HepG2 (cell line): Measurements from ENCODE around the gene STAT6. TPM values are rescaled to one million over a fixed set of nuclear protein-coding genes. Genes with fewer than 3 reads are reported as not detected.

Experiments
- ATF1 ChIP-seq: IDR thresholded peaks from 2 replicates; pipeline ENCODE4 v1.6.1; 2016; ENCODE audit warnings: mild to moderate bottlenecking, control low read depth
- CEBPB ChIP-seq: IDR thresholded peaks from 2 replicates; pipeline ENCODE4 v1.6.1; 2011; ENCODE audit warnings: low read depth, low read length, improper control_type of control experiment, borderline replicate concordance
- FOXA1 ChIP-seq, 2 experiments: fragments of 450-650 bp in 1 of 2; sonication (generic) in 1 of 2; formaldehyde crosslinking in 1 of 2; IDR thresholded peaks; 2 replicates each; pipeline versions ENCODE4 v1.4.0 to v1.6.1; 2016 to 2020; ENCODE audit warnings: missing genetic modification reagents in 1 of 2
- FOXA3 ChIP-seq: IDR thresholded peaks from 2 replicates; pipeline ENCODE4 v1.6.1; 2016; ENCODE audit warnings: missing genetic modification reagents, missing compliant biosample characterization
- KAT8 ChIP-seq: IDR thresholded peaks from 2 replicates; pipeline ENCODE4 v1.6.1; 2016; ENCODE audit warnings: missing genetic modification reagents, missing compliant biosample characterization
- KDM5B ChIP-seq: sonication (generic); formaldehyde crosslinking; IDR thresholded peaks from 2 replicates; pipeline ENCODE4 v1.4.0; 2020; ENCODE audit warnings: missing genetic modification reagents, mild to moderate bottlenecking, borderline replicate concordance
- MED1 ChIP-seq: sonication (generic); formaldehyde crosslinking; IDR thresholded peaks from 2 replicates; pipeline ENCODE4 v1.4.0; 2020; ENCODE audit warnings: missing genetic modification reagents
- NR2F2 ChIP-seq: IDR thresholded peaks from 2 replicates; pipeline ENCODE4 v1.6.1; 2012; ENCODE audit warnings: low read depth, inconsistent platforms, borderline replicate concordance
- RXRB ChIP-seq: IDR thresholded peaks from 2 replicates; pipeline ENCODE4 v1.6.1; 2016; ENCODE audit warnings: borderline replicate concordance, missing genetic modification reagents, missing compliant biosample characterization
- TCF7 ChIP-seq: sonication (generic); IDR thresholded peaks from 2 replicates; pipeline ENCODE4 v1.6.1; 2016; ENCODE audit warnings: antibody characterized with exemption, low read depth
- ZNF33B ChIP-seq: sonication (generic); formaldehyde crosslinking; IDR thresholded peaks from 2 replicates; pipeline ENCODE4 v1.5.1; 2020; ENCODE audit warnings: mild to moderate bottlenecking, missing genetic modification reagents
- ZNF432 ChIP-seq: sonication (generic); formaldehyde crosslinking; IDR thresholded peaks from 2 replicates; pipeline ENCODE4 v1.5.0; 2020; ENCODE audit warnings: missing genetic modification reagents, mild to moderate bottlenecking, borderline replicate concordance
- ZNF615 ChIP-seq: sonication (generic); formaldehyde crosslinking; IDR thresholded peaks from 2 replicates; pipeline ENCODE4 v1.5.0; 2020; ENCODE audit warnings: mild to moderate bottlenecking, missing genetic modification reagents, borderline replicate concordance
- ZNF747 ChIP-seq: sonication (generic); formaldehyde crosslinking; IDR thresholded peaks from 2 replicates; pipeline ENCODE4 v1.8.1; 2023; ENCODE audit warnings: missing genetic modification reagents, mild to moderate bottlenecking, borderline replicate concordance
- polyA plus RNA-seq, 8 experiments: library from polyadenylated mRNA; depleted of rRNA in 3 of 8; stranded (reverse) in 7 of 8; unstranded in 1 of 8; fragments of >200 nt; fragmentation: Illumina TruSeq in 4 of 8; extraction: Trizol in 4 of 8; gene quantifications; 2 replicates each; pipeline versions ENCODE4 v1.2.1 to v1.2.3, GENCODE V29; 2011 to 2016; ENCODE audit warnings: low read depth in 4 of 8, missing spikeins in 1 of 8, mixed read lengths in 1 of 8; ENCODE audit not compliant: insufficient read depth in 1 of 8
- total RNA-seq, 5 experiments: library from RNA; depleted of rRNA; stranded (reverse); fragments of >200 nt; fragmentation: Illumina TruSeq; extraction: Trizol; gene quantifications; 2 replicates each; pipeline ENCODE4 v1.2.3, GENCODE V29; 2016; ENCODE audit warnings: low read depth in 1 of 5
- TF ChIP-seq, protein P1 (sequence below): sonication (generic); formaldehyde crosslinking; conservative IDR thresholded peaks from 2 replicates; pipeline ENCODE4 v1.4.0; 2020; ENCODE audit warnings: missing genetic modification reagents
- TF ChIP-seq, protein P2 (sequence below): sonication (generic); formaldehyde crosslinking; IDR thresholded peaks from 2 replicates; pipeline ENCODE4 v1.5.1; 2020; ENCODE audit warnings: mild to moderate bottlenecking, moderate library complexity, missing genetic modification reagents
- TF ChIP-seq, protein P3 (sequence below): sonication (generic); formaldehyde crosslinking; IDR thresholded peaks from 2 replicates; pipeline ENCODE4 v1.8.0; 2022; ENCODE audit warnings: missing genetic modification reagents, mild to moderate bottlenecking, moderate library complexity, borderline replicate concordance
- TF ChIP-seq, protein P4 (sequence below): IDR thresholded peaks from 2 replicates; pipeline ENCODE4 v1.6.1; 2016; ENCODE audit warnings: missing compliant biosample characterization, missing genetic modification reagents, borderline replicate concordance

Gene STAT6
- total and polyA plus RNA-seq, 2 of the 13 experiments (the other 11 are each of a cell fraction or from before 2014, with no cell fraction given): 28.0 to 62.2 TPM

DNA sequence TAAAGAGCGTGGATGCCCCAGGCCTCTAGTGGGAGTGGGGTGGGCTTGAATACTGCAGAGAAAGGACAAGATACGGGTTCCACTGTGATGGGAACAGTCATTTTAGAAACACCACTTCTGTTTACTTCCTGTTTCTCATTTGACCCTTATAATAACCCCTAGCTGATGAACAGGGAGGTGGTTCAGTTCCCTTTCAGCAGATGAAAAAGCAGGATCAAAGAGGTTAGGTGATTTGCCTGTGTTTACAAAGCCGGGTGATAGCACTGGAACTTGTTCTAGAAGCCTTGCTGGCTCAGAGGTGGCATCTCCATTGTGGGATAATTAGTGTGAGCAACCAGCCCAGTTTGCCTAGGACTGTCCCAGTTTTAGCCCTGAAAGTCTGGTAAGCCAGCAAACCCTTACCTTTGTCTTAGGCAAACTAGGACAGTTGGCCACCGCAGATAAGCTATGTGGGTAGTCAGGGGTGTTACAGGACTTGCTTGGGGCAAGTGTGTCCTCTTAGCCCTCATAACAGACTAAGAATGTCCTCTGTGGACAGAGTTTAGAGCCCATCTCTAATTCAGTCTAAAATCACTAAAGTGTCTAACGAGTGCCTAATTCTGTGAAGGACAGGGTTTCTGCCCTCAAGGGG, 43.8 kb upstream of the STAT6 start (continued):
- TF ChIP-seq KDM5B (CRISPR knock-in tag) (no peak), CEBPB (no peak), KAT8 (CRISPR knock-in tag) (peak; percentile 26; the same call in 1 of the 2 replicates), FOXA1 (IDR thresholded peaks at IDR 0.05) (no peak), FOXA1 (CRISPR knock-in tag; IDR thresholded peaks at IDR 0.05) (peak; percentile 64; the same call in 1 of the 2 replicates), FOXA3 (CRISPR knock-in tag) (peak; percentile 75), NR2F2 (0 out of 2 replicates have a peak, but pooled peaks have one; percentile 61), TCF7 (peak; percentile 87), ZNF432 (no peak), ZNF33B (no peak), ZNF615 (CRISPR knock-in tag) (no peak), ZNF747 (CRISPR knock-in tag) (no peak), MED1 (CRISPR knock-in tag) (peak; percentile 49), RXRB (CRISPR knock-in tag) (peak; percentile 52), ATF1 (CRISPR knock-in tag) (no peak)
- TF ChIP-seq, protein P1, sequence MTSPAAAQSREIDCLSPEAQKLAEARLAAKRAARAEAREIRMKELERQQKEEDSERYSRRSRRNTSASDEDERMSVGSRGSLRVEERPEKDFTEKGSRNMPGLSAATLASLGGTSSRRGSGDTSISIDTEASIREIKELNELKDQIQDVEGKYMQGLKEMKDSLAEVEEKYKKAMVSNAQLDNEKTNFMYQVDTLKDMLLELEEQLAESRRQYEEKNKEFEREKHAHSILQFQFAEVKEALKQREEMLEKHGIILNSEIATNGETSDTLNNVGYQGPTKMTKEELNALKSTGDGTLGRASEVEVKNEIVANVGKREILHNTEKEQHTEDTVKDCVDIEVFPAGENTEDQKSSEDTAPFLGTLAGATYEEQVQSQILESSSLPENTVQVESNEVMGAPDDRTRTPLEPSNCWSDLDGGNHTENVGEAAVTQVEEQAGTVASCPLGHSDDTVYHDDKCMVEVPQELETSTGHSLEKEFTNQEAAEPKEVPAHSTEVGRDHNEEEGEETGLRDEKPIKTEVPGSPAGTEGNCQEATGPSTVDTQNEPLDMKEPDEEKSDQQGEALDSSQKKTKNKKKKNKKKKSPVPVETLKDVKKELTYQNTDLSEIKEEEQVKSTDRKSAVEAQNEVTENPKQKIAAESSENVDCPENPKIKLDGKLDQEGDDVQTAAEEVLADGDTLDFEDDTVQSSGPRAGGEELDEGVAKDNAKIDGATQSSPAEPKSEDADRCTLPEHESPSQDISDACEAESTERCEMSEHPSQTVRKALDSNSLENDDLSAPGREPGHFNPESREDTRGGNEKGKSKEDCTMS: no peak
- TF ChIP-seq, protein P2, sequence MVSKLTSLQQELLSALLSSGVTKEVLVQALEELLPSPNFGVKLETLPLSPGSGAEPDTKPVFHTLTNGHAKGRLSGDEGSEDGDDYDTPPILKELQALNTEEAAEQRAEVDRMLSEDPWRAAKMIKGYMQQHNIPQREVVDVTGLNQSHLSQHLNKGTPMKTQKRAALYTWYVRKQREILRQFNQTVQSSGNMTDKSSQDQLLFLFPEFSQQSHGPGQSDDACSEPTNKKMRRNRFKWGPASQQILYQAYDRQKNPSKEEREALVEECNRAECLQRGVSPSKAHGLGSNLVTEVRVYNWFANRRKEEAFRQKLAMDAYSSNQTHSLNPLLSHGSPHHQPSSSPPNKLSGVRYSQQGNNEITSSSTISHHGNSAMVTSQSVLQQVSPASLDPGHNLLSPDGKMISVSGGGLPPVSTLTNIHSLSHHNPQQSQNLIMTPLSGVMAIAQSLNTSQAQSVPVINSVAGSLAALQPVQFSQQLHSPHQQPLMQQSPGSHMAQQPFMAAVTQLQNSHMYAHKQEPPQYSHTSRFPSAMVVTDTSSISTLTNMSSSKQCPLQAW (CRISPR knock-in tag): peak; percentile 37; the same call in 1 of the 2 replicates
- TF ChIP-seq, protein P3, sequence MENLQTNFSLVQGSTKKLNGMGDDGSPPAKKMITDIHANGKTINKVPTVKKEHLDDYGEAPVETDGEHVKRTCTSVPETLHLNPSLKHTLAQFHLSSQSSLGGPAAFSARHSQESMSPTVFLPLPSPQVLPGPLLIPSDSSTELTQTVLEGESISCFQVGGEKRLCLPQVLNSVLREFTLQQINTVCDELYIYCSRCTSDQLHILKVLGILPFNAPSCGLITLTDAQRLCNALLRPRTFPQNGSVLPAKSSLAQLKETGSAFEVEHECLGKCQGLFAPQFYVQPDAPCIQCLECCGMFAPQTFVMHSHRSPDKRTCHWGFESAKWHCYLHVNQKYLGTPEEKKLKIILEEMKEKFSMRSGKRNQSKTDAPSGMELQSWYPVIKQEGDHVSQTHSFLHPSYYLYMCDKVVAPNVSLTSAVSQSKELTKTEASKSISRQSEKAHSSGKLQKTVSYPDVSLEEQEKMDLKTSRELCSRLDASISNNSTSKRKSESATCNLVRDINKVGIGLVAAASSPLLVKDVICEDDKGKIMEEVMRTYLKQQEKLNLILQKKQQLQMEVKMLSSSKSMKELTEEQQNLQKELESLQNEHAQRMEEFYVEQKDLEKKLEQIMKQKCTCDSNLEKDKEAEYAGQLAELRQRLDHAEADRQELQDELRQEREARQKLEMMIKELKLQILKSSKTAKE (CRISPR knock-in tag): peak; percentile 58; the same call in 1 of the 2 replicates
- TF ChIP-seq, protein P4, sequence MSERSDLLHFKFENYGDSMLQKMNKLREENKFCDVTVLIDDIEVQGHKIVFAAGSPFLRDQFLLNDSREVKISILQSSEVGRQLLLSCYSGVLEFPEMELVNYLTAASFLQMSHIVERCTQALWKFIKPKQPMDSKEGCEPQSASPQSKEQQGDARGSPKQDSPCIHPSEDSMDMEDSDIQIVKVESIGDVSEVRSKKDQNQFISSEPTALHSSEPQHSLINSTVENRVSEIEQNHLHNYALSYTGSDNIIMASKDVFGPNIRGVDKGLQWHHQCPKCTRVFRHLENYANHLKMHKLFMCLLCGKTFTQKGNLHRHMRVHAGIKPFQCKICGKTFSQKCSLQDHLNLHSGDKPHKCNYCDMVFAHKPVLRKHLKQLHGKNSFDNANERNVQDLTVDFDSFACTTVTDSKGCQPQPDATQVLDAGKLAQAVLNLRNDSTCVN (CRISPR knock-in tag): peak; percentile 70
